Panc1 (cell line): ENCODE measurements around the gene ATXN1.

Source experiments
- POLR2AphosphoS5 ChIP-seq: IDR thresholded peaks from 2 replicates; pipeline ENCODE4 v1.6.1; 2012; ENCODE audit warnings: mild to moderate bottlenecking, low read depth, low read length, moderate library complexity
- TCF7L2 ChIP-seq: IDR thresholded peaks from 2 replicates; pipeline ENCODE4 v1.6.1; 2011; ENCODE audit warnings: mild to moderate bottlenecking, low read depth, low read length, inconsistent platforms
- TF ChIP-seq, protein P1 (sequence below): fragments of 450-650 bp; IDR thresholded peaks from 2 replicates; pipeline ENCODE4 v1.5.1; 2017; ENCODE audit warnings: mild to moderate bottlenecking

DNA sequence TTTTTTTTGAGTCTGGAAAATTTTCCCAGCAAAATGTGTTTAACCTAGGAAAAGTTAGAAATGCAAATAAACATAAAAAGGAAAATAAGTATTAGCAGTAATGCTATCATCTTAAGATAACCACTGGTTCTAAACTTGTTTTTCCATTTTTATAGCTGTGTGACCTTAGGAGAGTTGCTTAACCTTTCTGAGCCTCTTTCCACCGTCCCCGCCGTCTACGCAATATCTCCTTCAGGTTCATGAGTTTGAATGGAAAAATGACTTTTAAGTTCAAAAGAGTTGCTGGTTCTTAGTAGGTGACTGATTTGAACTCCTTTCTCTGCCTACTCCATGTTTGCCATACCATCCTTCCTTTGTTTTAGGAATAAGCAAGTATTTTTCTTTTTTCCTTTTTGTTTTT lies 478.9 kb downstream of the ATXN1 start:
- TF ChIP-seq, protein P1, sequence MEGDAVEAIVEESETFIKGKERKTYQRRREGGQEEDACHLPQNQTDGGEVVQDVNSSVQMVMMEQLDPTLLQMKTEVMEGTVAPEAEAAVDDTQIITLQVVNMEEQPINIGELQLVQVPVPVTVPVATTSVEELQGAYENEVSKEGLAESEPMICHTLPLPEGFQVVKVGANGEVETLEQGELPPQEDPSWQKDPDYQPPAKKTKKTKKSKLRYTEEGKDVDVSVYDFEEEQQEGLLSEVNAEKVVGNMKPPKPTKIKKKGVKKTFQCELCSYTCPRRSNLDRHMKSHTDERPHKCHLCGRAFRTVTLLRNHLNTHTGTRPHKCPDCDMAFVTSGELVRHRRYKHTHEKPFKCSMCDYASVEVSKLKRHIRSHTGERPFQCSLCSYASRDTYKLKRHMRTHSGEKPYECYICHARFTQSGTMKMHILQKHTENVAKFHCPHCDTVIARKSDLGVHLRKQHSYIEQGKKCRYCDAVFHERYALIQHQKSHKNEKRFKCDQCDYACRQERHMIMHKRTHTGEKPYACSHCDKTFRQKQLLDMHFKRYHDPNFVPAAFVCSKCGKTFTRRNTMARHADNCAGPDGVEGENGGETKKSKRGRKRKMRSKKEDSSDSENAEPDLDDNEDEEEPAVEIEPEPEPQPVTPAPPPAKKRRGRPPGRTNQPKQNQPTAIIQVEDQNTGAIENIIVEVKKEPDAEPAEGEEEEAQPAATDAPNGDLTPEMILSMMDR: no peak
- TF ChIP-seq TCF7L2 (no peak), POLR2AphosphoS5 (no peak)
